ENCODE measurements around the gene CER1.

The CER1 gene, protein sequence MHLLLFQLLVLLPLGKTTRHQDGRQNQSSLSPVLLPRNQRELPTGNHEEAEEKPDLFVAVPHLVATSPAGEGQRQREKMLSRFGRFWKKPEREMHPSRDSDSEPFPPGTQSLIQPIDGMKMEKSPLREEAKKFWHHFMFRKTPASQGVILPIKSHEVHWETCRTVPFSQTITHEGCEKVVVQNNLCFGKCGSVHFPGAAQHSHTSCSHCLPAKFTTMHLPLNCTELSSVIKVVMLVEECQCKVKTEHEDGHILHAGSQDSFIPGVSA

DNA sequence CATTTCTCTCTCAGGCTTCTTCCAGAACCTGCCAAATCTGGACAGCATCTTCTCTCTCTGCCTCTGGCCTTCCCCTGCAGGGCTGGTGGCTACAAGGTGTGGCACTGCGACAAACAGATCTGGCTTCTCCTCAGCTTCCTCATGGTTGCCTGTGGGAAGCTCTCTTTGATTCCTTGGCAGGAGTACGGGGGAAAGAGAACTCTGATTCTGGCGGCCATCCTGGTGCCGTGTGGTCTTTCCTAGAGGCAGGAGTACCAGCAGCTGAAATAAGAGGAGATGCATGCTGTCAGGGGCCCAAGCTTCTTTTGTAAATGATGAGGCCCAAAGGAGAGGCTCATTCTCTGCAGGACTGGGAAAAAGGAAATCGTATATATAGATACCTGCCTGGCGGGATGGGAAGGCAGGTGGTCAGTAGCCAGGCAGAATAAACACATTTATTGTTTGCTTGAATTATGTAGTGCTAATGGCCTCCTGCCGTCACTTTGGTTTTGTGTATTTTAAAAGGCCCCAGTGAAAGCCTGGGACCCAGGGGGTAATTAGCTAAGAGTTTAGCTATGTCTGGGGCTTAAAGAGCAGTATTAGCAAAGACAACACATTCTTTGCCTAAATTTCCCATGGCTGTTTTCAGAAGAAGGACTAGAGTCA, at the start of gene CER1:
TSS of gene CER1 (minus strand) at position 343 of the 645 bp plus-strand sequence. CDS start at position 282, 61 bp downstream.
- no peak for FAIRE-seq

DNA sequence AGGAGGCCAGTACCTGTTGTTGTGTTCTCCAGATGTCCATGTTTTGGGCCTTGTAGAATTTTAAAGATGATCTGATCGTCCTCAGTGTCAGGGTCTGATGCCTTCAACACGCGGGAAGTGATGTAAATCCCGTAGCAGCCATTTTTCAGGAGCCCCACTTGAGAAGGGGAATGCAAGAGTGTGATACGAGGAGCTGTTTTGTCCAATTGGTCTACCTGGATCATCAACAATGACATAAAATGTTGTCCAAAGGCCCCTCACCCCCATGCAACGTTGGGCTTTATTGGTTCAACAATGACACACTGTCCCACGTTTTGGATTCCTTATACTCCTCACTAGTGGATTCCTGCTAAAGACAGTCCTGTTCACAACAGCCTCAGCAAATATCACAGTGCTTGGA, 48.1 kb upstream of the CER1 start:
- FAIRE-seq: no peak

DNA sequence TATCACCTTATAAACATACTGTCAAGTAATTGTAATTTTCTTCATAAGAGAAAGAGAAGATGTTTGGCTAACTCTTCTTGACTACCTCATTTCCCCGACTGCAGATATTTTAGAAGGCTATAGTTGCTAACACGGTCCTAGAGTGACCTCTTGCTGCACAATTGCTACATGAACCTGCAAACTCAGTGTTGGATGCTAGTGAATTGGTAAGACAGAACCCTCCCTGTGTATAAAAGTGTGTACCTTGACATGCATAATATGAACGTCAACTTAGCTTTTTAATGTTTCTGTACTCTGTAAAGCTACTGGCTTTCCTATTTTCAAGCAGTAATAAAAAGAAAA, 46.7 kb upstream of the CER1 start:
- no peak for FAIRE-seq

DNA sequence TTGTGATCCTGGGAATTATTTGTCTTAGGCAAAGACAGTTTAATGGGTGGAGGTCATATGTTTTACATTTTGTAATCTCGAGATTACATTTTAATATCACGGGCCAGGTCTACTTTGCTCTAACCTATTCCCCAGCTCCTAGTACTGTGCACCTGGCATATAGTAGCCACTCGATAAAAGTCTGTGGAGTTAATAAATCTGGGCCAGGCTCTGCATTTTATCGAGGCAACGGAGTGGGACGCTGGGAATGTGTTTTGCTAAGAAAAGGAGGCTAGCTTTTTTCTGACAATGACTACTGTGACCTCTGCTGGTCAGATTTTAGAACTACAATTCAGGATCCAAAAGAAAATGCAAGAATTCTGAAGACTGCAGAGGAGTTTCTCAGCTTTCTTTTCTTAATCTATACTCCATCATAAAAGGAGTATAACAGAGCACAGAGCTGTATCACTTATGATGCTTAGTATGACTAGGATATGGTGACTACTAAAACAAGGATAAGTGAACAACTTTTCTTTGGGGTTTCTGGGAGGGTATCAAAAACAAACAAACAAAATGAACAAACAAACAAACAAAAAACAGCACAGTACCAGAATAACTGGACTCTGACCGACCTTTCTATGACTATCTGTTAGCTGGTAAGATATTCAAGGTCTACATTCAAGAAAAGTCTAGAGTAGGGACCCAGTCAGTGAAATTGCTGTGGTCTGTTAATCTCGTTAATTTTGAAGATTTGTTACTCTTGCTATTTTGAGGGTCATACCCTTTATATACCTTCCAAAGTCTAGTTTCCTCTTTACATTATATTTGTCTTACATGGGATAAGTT, 46.1 kb upstream of the CER1 start:
- FAIRE-seq: peak; percentile 60

DNA sequence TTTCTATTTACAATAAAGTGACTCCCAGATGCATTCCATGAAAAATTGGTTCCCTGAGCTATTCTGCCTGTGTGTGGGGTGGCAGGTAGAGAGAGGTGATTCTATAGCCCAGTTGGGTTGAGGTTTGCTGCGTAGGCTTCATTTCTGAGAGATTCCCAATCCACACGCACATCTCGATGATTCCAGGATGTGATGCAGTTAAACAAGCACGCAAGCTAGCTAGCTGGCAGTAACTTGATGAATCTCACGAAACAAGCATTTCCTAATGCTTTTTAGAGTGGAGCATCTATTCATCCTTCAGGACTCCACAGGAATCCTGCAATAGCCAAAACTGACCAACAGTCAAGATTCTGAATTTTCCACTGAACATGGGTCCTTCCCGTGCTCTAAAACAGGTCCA, 43.8 kb upstream of the CER1 start:
- no peak for FAIRE-seq

DNA sequence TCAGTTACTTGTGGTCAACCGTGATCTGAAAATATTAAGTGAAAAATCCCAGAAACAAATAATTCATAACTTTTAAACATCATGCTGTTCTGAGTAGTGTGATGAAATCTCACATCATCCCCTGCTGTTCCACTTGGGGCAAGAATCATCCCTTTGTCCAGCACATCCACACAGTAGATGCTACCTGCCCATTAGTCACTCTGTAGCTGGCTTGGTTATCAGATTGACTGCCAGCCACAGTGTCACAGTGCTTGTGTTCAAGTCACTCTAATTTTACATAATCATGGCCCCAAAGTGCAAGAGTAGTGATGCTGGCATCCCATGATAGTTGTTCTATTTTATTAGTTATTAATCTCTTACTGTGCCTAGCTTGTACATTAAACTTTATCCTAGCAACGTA, 39.1 kb upstream of the CER1 start:
- no peak for FAIRE-seq

DNA sequence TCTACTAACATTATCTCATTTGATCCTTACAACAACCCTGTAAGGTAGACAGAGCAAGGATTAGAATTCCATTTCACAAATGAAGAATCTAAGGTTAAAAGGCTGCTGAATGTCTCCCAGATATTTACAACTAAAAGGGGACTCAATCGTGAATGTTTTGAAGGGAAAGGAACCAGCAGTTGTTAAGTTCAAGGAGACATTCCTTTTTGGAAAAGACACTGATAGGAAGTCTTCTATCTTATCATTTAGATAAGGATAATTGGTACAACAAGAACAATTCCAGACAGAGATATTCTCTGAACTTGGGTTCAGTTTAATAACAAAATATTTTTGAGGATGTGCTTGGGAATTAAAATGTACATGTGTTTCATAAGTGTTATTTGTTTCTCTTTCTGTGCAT, 37.5 kb upstream of the CER1 start:
- no peak for FAIRE-seq

DNA sequence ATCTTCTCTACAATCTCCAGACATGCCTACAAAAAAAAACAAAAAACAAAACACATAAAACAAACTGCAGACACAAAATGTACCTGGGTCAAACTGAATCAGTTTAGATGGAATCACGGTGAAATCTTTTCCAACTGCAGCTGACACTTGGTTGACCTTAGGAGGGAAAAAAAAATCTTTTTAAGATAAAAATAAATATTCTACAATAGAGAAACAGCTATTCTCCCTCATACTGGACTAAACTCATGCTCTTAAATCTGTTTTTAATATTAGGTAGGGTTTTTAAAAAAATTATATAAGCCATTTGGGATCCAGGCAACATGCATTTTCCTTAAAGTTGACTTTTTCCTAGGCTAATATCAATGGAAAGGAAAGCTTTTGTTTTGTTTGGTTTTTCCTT, 33.8 kb upstream of the CER1 start:
- FAIRE-seq: peak; percentile 96

DNA sequence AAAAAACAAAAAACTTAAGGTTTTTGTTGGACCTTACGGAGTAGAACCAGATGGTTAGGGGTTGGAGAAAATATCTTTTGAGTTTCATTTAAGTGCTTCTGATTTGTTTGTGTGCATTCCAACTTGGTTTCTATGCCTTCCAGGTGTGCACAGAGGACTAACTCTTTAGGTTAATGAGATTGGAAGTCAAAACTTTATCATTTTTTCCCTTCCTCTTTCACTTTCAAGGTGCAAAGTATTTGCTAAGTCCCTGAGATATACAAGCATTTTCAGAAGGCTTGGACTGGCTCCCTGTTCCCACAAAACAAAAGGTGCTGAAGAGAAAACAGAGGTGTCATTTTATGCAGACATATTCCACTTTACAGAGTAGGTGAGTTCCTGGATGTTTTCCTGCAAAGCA, 30.3 kb upstream of the CER1 start:
- FAIRE-seq: no peak

DNA sequence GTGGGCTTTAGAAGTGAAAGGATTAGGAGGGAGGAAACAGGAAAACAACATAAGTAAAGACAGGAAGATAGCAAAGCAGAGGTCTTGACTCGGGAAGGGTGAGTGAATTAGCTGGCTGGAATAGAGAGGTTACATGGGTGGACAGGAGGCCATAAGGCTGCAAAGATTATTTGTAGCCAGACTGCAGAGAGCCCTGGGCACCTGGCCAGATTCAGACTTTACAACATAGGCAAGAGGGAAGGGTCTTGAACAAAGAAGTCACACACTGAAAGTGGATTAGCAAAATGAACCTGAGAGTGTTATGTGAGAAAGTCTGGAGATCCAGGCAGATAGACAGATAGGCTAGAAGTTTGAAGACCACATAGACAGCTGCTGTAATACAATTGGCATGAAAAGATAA, 29.7 kb upstream of the CER1 start:
- no peak for FAIRE-seq

DNA sequence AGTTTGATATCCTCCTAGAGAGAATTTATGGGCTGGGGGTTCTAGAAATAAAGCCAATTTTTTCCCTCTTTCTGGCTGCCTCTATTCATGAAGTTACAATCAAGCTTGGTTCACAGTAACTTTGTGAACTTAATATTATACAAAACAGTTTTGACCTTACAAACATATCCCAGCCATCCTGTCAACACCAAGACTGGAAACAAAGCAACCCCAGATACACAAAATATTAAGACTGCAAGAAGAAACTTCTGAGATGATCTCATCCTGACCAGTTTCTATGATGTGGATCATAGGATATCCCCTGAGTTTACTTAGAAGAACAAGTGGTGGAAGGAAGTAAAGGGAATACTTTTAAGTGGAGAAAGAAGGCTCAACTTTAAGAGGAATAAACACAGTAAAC, 28.3 kb upstream of the CER1 start:
- no peak for FAIRE-seq

DNA sequence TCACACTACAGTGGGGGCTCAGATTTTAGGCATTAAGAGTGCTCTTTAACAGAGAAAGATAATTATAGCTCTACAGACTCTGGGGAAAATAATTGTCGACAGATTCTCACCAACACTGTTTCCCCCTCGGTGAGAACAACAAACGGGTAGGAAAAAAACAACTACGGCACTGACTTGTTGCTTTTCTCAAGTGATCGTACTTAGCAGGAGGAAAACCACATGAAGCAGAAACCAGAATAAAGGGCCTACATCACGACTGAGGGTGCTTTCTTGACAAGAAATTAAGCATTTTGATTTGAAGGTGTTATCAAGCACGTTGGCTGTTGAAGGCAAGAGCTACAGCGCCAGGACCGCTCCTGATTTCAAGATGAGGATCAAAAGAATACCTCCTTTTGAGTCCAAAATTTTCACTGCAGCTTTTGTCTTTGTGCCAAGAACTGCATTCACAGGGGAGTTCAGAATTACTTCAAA, 27.2 kb upstream of the CER1 start:
- FAIRE-seq: no peak

DNA sequence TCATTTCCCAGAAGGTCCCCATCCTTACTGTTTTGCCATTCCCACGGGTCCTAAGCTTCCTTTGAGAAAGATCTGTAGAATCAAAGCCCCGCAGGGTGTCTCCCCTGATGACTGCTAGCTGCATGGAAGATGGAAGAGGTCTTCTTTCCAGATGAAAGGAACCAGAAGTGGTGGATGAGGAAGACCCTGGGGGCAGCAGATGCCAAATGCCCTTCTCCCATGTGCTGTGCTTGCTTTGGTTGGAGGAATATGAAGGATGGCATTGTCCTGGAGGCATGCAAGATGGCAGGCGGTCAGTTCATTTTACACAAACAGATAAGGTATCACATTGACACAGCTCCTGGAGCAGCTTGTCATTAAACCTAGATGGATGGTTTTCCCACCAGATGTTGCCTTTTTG, 25.8 kb upstream of the CER1 start:
- no peak for FAIRE-seq

DNA sequence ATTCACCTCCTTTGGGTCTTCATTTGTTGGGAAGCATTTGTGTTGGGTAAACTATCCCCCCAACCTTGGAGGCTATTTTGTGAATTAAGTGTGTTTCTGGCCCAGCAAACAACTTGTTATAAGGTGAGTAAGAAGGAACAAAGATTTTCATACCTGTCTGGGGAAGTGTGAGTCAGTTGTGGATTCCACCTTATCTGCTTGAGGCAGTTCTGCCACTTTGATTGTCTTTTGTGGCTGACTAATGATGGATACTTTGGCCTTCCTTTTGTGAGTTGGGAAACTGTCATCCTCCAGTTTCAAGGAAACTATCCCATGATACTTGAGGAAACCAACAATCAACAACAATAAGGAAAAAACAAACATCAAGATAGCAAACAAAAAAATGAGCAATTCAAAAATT, 24.6 kb upstream of the CER1 start:
- no peak for FAIRE-seq

DNA sequence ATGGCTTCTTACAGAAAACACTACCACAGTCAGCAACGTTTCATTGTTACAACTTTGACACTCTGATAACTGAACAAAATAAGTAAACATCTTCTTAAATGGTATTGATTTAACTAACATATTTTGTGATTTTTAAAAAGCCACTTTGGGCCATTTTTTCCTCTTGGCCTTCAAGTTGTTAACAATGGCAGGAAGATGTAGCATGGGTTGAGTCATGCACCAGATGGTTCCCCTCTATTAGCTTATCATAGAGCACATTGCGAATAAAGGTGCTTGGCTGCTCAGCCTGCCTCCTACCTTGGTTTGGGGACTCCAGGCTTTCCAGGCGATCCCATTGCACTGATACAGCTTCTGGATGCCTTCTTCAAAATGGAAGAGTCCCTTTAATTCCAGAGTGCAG, 24.1 kb upstream of the CER1 start:
- no peak for FAIRE-seq

DNA sequence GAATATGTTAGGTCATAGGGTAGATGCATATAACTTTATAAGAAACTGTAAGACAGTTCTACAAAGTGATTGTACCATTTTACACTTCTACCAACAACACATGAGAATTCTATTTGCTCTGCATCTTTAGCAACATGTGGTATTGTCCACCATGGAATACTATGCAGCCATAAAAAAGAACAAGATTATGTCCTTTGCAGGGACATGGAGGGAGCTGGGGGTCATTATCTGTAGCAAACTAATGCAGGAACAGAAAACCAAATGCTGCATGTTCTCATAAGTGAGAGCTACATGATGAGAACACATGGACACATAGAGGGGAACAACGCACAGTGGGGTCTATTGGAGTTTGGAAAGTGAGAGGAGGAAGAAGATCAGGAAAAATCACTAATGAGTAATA, 22.2 kb upstream of the CER1 start:
- no peak for FAIRE-seq

DNA sequence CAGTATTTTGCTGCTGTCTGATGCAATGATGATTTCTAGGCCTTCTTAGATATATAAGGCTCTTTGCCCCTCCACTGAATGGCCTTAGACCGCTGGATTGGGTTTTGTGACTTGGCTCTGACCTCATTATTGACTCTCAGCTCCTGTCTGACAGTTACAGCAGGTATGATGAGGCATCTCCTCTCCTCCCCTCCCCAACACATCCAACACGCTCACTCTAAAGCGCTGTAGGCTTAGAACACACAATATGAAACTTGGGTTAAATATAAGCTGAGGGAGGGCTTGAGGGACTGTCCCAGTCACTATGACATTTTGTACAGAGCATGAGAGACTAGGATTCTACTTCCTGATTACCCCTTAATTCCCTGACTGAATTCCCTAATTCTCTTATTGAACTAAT, 18.8 kb upstream of the CER1 start:
- FAIRE-seq: no peak

DNA sequence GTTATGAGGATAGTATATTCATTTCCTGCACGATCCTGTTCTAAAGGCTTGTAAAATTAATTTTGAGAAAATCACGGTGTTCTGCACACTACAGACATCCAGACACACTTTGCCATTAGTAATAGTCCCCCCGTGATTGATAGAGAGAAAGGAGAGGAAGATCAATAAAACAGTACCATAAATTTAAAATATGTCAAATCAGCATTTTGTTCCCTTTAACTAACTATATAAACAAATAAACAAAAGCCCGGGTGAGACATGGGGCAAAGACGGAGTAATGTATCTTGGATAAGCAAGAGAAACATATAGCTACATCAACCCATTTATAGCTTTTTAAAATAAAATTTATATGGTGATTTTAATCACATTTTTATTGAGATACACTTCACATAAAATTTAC, 10.6 kb upstream of the CER1 start:
- FAIRE-seq: no peak

DNA sequence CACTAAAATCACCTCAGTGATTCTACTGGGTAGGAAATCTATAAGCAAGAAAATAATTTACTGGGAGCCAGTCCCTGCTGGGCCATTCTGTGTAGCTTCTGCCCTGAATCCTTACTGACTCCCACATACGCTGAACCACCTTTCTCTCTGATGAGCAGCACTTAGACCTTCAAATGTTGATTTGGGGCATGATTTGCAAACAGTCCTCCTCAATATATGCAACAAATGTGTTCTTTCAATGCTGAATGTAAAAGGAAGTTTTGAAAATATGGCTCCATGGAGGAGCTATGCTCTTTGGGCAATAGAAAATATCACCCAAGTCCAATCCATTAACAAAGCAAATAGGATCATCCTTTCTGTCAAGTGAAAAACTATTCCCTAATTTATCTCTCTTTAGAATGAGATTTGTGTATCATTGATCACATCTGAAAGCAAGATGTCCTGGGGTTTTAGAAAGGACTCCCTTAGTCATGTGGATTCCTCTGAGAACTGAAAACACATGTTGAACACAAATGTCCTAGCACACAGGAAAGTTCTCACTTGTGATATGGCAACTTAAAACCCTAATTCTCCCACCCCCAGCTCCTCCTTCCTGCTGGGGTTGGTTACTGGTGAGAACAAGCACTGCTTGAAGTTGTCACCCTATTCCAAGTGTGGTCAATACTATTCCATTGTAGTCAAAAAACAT, 8.9 kb upstream of the CER1 start:
- FAIRE-seq: no peak

DNA sequence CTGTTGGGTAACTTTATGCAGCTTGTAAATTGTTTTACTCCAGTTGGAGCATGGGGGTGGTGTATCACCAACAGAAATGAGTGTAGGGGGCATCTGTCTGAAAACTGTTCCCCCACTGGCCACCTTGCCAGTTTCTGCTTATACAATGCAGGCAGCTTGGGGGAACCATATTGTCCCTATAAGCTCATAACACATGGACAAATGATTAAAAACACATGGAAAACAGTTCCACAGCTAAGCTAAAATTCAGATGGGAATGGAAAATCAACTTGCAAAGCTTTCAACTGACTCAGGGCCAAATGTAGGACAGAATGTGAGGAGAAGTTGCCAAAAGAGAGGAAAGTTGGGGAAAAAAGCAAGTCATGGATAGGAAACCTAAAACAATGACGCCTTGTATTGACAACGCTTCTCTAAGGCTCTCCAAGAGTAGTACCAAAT, 7.9 kb upstream of the CER1 start:
- FAIRE-seq: no peak

DNA sequence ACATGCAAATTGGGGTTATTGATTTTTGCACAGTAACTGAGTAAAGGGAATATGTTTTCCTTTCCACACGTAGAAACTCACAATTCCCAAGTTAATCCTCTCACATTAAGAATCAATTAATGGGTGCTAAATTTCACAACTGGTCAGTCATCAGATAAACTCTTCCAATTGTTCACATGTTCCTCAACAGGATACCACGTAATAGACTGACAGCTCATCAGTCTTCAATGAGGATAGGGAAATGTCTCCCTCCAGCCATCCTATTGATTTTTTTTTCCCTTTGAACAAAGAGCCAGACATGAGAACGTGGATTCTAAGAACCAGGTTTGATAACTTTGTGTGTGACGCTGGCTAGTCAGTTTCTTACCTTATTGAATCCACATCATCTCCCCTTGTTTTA, 768 bp upstream of the CER1 start:
- FAIRE-seq: no peak

DNA sequence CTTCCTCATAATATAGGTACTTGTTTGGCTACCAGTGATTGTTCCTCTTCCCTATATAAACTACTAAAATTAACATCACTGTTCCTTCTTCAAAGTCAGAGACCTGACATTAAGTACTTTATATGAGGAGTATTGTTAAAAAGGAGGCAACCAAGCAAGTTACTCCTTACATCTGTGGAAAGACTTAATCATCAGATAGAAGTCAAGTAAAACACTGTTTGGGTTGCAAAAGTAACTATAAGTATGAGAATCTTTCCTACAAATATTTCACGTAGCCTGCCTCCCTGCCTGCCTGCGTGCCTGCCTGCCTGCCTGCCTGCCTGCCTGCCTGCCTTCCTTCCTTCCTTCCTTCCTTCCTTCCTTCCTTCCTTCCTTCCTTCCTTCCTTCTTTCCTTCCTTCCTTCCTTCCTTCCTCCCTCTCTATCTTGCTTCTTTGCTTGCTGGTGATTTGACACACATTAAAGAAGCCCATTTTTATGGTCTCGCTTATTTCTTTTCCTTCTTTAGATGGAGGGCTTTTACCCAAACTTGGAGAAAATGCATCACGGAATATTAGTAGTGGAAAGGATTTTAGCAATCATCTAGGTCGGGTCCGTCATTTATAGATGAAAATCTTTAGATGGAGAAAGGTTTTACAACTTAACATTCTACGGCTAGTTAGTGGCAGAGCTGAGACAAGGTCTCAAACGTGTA, 3.2 kb downstream of the CER1 start:
- FAIRE-seq: no peak

DNA sequence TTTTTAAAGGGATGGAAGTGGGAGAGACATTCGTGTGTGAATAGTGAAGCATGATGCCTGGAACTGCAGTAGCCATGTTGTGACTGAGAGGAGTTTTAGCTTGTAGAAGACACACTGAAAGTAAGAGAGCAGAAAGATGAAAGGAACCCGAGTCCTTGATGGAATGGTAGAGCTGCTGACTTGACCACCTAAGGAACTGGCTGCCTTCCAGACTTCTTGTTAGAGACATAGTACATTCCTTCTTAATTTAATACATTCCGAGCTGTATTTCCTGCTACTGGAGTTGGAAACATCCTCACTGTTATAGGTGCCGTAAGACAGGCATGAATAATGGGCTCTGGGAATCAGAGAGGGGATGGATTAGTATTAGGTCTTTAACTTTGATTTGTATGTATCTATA, 7.4 kb downstream of the CER1 start:
- FAIRE-seq: no peak

Data from endometrium (tissue), 2 donors.